IPS-15b (cell line): ENCODE measurements around the gene GJC2.
"Not testable (repeated sequence)": the region's sequence is repeated elsewhere in the genome, so short reads cannot be mapped to it uniquely, and the experiment has no call there.

Experiments
- H3K27me3 ChIP-seq: one replicate; pipeline ENCODE4 v1.6.1; 2013; ENCODE audit warnings: low read length; ENCODE audit not compliant: control insufficient read depth, insufficient read depth
- H3K36me3 ChIP-seq: one replicate; pipeline ENCODE4 v1.6.1; 2013; ENCODE audit warnings: low read length; ENCODE audit not compliant: control insufficient read depth, insufficient read depth
- H3K4me1 ChIP-seq: one replicate; pipeline ENCODE4 v1.6.1; 2013; ENCODE audit warnings: mild to moderate bottlenecking, low read length; ENCODE audit not compliant: control insufficient read depth, insufficient read depth
- H3K4me3 ChIP-seq: one replicate; pipeline ENCODE4 v1.5.1; 2013; ENCODE audit warnings: low read depth, low read length
- H3K9ac ChIP-seq: one replicate; pipeline ENCODE4 v1.6.1; 2013; ENCODE audit warnings: low read depth, mild to moderate bottlenecking, low read length
- H3K9me3 ChIP-seq: one replicate; pipeline ENCODE4 v1.6.1; 2013; ENCODE audit warnings: mild to moderate bottlenecking, low read length; ENCODE audit not compliant: control insufficient read depth, insufficient read depth

GJC2 gene

GRCh38 chr1:228164561-228165371, 15.0 kb downstream of the GJC2 start:
- Histone ChIP-seq H3K36me3 (no peaks in the 10 kb centered on the region), H3K27me3 (no peaks in the 10 kb centered on the region), H3K9me3 (no peaks in the 10 kb centered on the region), H3K4me3 (peak overlapping the region; percentile 65), H3K9ac (no peak overlapping the region), H3K4me1 (no peaks in the 10 kb centered on the region)

- H3K9me3 ChIP-seq: no peaks in the 10 kb centered on the region
- H3K4me1 ChIP-seq: no peaks in the 10 kb centered on the region
- no peaks in the 10 kb centered on the region for H3K36me3 ChIP-seq
- H3K27me3 ChIP-seq: no peaks in the 10 kb centered on the region
- H3K4me3 ChIP-seq: peak within 1 kb of the TSS; percentile 65
- H3K9ac ChIP-seq: peak within 1 kb of the TSS; percentile 73
Measured at GRCh38 chr1:228165372-228166169, 15.8 kb downstream of the GJC2 start, which contains the start of gene IBA57. Gene IBA57 (plus strand): TSS chr1:228165804. CDS start chr1:228165817, 13 bp downstream.

- no peak overlapping the region for H3K9ac ChIP-seq
- peak overlapping the region; percentile 46 for H3K4me3 ChIP-seq
- H3K36me3 ChIP-seq: no peaks in the 10 kb centered on the region
- H3K4me1 ChIP-seq: no peaks in the 10 kb centered on the region
- H3K9me3 ChIP-seq: no peaks in the 10 kb centered on the region
- H3K27me3 ChIP-seq: no peaks in the 10 kb centered on the region
Measured at GRCh38 chr1:228166170-228166936, 16.6 kb downstream of the GJC2 start.

GRCh38 chr1:228168563-228169270, 19.0 kb downstream of the GJC2 start:
- H3K4me1 ChIP-seq: no peaks in the 10 kb centered on the region
- H3K9ac ChIP-seq: no peak overlapping the region
- H3K4me3 ChIP-seq: no peak overlapping the region
- H3K9me3 ChIP-seq: no peaks in the 10 kb centered on the region
- H3K27me3 ChIP-seq: no peaks in the 10 kb centered on the region
- no peaks in the 10 kb centered on the region for H3K36me3 ChIP-seq

- Histone ChIP-seq H3K9ac (no peak overlapping the region), H3K4me3 (no peak overlapping the region), H3K9me3 (no peaks in the 10 kb centered on the region), H3K36me3 (no peaks in the 10 kb centered on the region), H3K27me3 (no peaks in the 10 kb centered on the region), H3K4me1 (no peaks in the 10 kb centered on the region)
Measured at GRCh38 chr1:228169345-228169744, 19.6 kb downstream of the GJC2 start.

- H3K36me3 ChIP-seq: no peaks in the 10 kb centered on the region
- no peaks in the 10 kb centered on the region for H3K4me1 ChIP-seq
- no peaks in the 10 kb centered on the region for H3K9me3 ChIP-seq
- no peaks in the 10 kb centered on the region for H3K27me3 ChIP-seq
- H3K4me3 ChIP-seq: no peak overlapping the region
- H3K9ac ChIP-seq: no peak overlapping the region
Measured at GRCh38 chr1:228170666-228171065, 20.9 kb downstream of the GJC2 start.

- Histone ChIP-seq H3K36me3 (no peaks in the 10 kb centered on the region), H3K4me1 (no peaks in the 10 kb centered on the region), H3K4me3 (no peak overlapping the region), H3K27me3 (no peaks in the 10 kb centered on the region), H3K9ac (no peak overlapping the region), H3K9me3 (no peaks in the 10 kb centered on the region)
Measured at GRCh38 chr1:228171221-228171891, 21.6 kb downstream of the GJC2 start.

GRCh38 chr1:228172591-228173527, 23.1 kb downstream of the GJC2 start:
- no peaks in the 10 kb centered on the region for H3K4me1 ChIP-seq
- H3K9ac ChIP-seq: no peak overlapping the region

GRCh38 chr1:228173528-228174481, 24.1 kb downstream of the GJC2 start:
- not testable (repeated sequence) for H3K9ac ChIP-seq, H3K27me3 ChIP-seq, H3K4me1 ChIP-seq, H3K9me3 ChIP-seq, H3K36me3 ChIP-seq
- peak overlapping the region; percentile 13 for H3K4me3 ChIP-seq

More at GRCh38 chr1:228172591-228173527, 23.1 kb downstream of the GJC2 start:
- Histone ChIP-seq H3K27me3 (no peaks in the 10 kb centered on the region), H3K4me3 (no peak overlapping the region), H3K36me3 (no peaks in the 10 kb centered on the region), H3K9me3 (no peaks in the 10 kb centered on the region)
